Activated T-cell treated with anti-CD3 and anti-CD28 coated beads for 4 hours (primary cell): ENCODE results near the gene SREBF1.
A peak's percentile ranks its signal among the peaks of the same experiment; 100 is the strongest.

Source experiments
- DNase-seq: peaks from one replicate; pipeline ENCODE4 v3.0.0-alpha.2; 2020

Gene SREBF1

GRCh38 chr17:17836818-17837379 is at the start of gene SREBF1:
Gene SREBF1, minus strand, starts transcription at chr17:17836986. Its CDS starts 169 bp downstream, at chr17:17836817.
- peak; percentile 45 for DNase-seq

DNA sequence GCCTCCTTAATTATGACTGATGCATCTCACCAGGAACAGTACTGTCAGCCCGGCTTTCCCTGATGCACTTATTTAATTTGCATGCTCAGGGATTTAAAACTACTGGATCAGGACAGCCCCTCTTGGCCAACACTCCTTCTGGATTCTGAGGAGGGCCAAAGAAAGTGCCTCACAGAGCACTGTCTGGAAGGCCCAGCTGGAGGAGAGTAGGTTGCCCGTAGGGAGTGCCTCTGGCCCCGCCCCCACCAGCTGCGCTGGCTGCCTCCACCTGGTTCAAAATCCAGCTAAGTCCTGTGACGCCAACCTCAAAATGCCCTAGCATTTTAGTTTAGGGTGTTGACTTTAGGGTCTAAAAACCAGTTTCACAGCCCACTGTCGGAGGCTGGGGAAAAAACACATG is 49.4 kb upstream of the SREBF1 start:
- no peak for DNase-seq

- DNase-seq = no peak
Measured at GRCh38 chr17:17884391-17885357, 47.9 kb upstream of the SREBF1 start.

DNA sequence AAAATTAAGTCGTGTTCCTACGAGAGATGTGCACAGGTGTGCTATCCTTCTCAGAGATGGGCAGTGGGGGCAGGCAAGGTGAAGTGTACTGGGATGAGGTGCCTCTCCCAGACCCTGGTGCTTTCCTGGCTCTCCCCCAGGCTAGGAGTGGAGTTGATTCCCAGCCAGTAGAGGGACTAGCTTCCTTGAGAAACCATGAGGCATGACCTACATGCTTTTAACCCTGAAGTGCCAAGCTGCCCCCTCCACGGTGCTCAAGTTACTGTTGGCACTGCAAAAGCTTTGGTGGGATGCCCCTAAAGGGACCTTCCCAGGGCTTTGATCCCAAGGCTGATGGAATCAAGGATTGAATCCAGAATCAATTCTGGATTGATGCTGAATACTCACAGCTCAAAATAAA is 47.0 kb upstream of the SREBF1 start:
- DNase-seq = no peak

- no peak for DNase-seq
Measured at GRCh38 chr17:17882082-17882581, 45.3 kb upstream of the SREBF1 start.

DNA sequence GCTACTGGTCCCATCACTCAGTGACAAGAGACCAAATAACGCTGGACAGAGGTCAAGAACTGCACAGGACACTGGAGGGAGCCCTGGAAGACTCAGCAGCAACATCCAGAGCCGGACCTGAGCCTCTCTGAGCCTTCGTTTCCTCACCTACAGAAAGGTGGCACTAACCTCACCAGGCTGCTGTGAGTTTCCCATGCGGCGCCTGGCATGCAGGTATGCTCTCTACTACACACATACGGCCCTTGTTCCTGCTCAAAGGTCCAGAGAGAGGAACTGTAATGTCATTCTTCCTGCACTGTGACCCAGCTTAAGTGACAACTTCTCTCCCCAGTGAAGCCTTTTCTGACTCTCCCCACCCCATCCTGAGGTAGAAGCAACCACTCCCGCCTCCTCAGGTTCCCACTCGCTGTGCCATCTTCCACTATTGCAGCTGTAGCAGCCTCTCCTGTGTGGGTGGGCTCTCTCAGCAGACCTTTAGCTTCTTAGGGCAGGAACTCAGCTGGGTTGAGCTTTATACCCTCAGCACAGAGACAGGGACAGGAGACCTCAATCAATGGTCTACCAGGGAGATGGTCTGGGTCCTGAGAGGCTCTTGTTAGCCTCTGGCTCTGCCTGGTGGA is 43.9 kb upstream of the SREBF1 start:
- no peak for DNase-seq

GRCh38 chr17:17877529-17878358 is 41.0 kb upstream of the SREBF1 start:
- no peak for DNase-seq

GRCh38 chr17:17876959-17877528 is 40.3 kb upstream of the SREBF1 start:
- no peak for DNase-seq

DNA sequence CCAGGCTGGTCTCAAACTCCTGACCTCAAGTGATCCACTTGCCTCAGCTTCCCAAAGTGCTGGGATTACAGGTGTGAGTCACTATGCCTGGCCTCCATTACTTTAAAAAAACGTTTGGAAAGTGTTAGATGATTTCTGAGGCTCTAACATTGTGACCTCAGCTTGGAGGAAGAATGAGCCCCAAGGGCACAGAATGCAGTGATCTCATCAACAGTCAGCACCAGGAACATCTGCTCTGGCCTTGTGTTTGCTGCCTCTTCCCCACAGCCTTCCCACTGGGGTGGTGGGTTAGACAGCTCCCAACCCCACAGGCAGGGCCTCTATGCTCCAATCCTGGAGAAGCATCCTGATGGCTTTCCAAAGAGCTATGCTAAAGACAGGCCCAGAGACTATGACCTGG is 37.7 kb upstream of the SREBF1 start:
- no peak for DNase-seq

- DNase-seq = no peak
Measured at GRCh38 chr17:17873450-17873991, 36.7 kb upstream of the SREBF1 start.

DNA sequence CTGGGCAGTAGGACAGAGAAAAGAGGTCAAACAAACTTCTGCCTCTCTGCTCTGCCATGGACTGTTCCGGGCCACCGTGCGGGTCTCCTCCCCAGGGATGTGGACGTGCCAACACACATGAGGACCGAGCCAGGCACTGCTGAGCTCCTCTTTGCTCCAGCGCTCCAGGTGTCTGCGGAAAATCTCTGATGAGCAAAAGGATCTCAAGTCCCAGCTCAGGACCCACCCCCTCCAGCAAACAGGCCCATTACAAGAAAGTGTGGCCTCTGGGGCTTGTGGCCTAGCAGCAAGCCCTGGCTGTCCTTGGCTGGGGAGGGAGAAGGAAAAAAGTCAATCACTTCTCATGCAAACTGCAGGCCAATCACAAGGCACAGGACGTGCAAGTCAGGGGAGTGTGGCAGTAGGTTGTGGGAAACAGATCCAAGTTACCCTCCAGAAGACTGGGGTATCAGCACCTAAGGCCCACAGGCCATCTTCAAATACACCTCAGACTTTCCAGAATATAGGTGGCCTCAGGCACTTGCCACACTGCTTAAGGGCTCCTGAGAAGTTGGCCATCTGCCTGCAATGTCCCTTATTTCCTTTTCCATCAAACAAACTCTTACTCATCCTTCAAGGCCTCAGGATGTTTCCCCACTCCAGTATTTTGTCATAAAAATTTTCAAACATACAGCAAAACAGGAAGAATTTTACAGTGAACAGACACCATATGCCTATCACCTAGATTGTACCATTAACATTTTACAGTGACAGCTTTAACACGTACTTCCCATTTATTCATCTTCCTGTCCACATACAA is 36.0 kb upstream of the SREBF1 start:
- DNase-seq = no peak

DNA sequence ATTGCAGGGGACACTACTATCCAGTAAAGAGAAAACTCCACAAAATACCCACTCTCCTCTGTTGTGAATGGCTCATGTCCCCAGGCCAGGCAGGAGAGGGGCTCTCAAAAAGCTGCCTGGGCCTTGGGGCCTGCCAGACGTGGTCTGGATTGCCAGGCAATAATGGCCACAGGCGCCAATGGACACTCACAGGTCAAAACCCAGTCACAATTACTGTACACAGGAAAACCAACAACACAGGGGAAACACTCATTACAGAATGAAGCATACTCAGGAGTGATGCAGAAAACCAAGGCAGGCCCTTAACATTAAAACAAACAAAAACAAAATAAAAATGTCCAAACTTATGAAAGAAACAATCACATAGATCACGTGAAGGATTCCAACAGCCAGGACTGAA is 35.1 kb upstream of the SREBF1 start:
- DNase-seq = no peak

DNA sequence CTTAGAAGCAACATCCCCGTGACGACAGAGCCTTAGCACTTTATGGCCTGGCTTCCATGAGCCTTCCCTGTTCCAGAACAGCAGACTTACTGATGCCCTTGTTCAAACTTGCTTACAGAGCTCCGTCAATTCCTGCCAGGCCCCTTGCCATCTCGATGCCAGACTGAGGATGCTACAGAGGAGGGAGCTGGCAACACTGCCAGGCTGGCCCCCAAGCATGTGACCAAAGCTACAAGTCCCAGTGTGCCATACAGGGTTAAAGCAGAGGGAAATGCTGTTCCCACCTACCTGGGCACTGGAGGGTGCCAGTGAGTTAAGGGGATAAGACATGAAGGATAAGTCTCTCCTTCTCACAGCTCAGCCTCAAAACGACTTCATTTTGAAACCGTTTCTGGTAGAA is 33.5 kb upstream of the SREBF1 start:
- DNase-seq = no peak

GRCh38 chr17:17868641-17869522 is 32.1 kb upstream of the SREBF1 start:
- DNase-seq = no peak

DNA sequence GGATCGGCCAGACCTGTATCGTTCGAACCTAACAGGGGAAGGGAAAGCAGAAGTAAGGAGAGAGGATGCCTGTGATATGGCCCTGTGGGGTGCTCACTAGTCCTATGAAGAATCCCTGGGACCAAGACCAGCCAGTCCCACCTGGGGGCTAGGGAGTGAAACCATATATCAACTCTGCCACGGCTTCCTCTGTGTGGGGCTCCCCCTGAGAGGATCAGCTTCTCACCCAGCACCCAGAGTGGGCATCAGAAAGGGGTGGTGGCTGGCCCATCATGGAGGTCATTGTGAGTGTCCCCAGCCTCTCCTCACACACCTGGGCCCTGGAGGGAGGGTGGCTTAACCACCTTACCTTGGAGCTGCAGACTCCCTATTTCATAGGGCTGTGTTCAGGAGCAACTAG is 30.1 kb upstream of the SREBF1 start:
- DNase-seq = no peak

DNA sequence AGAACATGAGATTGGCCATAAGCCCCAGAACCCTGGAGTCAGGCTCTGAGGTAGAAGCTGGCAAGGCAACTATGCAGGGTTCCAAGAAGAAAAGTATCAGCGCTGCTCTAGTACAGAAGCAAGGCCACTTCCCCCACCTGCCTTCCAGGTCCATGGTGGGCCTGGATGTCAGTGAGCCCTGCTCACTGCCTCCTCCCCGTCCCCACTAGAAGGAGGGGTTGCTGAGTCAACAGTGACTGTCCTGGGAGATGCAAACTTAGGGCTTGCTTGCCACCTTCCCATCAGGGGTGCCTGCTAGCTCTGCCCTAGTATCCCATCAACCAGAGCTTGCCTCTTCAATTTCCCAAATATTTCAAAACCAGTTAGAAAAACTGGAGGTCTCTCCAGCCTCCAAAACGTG is 29.6 kb upstream of the SREBF1 start:
- DNase-seq = no peak

GRCh38 chr17:17865035-17865434 is 28.2 kb upstream of the SREBF1 start:
- no peak for DNase-seq

DNA sequence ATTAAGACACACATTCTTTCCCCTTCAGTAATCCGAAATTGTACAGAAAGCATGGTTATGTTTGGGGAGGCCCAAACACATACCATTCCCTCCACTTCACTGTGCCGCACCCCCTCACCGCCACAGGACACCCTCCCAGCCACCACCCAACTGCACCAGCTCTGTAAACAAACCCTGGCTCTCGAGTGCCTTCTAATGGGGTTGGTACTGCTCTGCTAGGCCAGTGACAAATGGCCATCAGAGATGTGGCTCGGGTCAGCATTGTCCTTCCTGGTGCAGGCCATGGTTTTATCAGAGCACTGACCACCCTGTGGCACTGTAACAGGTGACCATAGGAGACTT is 24.0 kb upstream of the SREBF1 start:
- no peak for DNase-seq

GRCh38 chr17:17859909-17860765 is 23.4 kb upstream of the SREBF1 start:
- peak; percentile 59 for DNase-seq
